ENCODE measurements around the gene VEZT.
A peak's percentile ranks its signal among the peaks of the same experiment; 100 is the strongest.

VEZT gene

DNA sequence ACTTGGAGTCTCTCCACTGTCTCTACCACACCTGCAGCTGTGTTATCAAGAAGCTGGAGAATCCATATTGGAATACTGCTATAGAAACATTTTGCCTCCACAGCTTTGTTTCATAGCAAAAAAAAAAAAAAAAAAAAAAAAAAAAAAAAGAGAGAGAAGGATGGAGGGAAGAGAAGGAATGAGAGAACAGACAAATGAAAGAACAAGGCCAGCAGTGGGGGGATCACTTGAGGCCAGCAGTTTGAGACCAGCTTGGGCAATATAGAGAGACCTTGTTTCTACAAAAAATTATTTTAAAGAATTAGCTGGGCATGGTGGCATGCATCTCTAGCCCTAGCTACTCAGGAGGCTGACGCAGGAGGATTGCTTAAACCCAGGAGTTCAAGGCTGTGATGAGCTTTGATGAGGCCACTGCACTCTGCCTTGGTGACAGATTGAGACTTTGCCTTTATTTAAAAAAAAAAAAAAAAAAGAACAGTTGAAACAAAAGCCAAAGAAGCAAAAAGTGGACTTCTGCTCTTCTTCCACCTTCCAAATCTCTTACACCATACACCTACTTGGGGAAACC is 8.1 kb downstream of the VEZT start:
- peaks cover 81% of the 10 kb centered on the region for H4K20me1 ChIP-seq (ENCODE audit: insufficient read depth, low read length, poor library complexity, severe bottlenecking)
- H3K27me3 ChIP-seq (ENCODE audit: insufficient read depth, low read length, poor library complexity, severe bottlenecking) = no peaks in the 10 kb centered on the region
- H3K79me2 ChIP-seq (ENCODE audit: insufficient read depth, low read length) = peaks cover 99% of the 10 kb centered on the region
- H3K9ac ChIP-seq (ENCODE audit: low read depth, low read length, poor library complexity, severe bottlenecking) = no peak overlapping the region
- H3F3A ChIP-seq (ENCODE audit: low read depth) = no peaks in the 10 kb centered on the region
- no peak overlapping the region for H3K4me3 ChIP-seq (ENCODE audit: low read length, poor library complexity, severe bottlenecking)
- peak overlapping the region; percentile 10 for H3K4me2 ChIP-seq (ENCODE audit: low read depth, low read length, poor library complexity, severe bottlenecking)
- H3K36me3 ChIP-seq (ENCODE audit: insufficient read depth, low read length) = peaks cover 7% of the 10 kb centered on the region; the same call in 1 of the 2 replicates
- no peaks in the 10 kb centered on the region for H3K9me3 ChIP-seq (ENCODE audit: insufficient read depth, low read depth, low read length)
- no peak overlapping the region for H2AFZ ChIP-seq (ENCODE audit: low read length)
- peaks cover 24% of the 10 kb centered on the region for H3K4me1 ChIP-seq (ENCODE audit: insufficient read depth, low read length, poor library complexity, severe bottlenecking)
- TF ChIP-seq, protein P1, sequence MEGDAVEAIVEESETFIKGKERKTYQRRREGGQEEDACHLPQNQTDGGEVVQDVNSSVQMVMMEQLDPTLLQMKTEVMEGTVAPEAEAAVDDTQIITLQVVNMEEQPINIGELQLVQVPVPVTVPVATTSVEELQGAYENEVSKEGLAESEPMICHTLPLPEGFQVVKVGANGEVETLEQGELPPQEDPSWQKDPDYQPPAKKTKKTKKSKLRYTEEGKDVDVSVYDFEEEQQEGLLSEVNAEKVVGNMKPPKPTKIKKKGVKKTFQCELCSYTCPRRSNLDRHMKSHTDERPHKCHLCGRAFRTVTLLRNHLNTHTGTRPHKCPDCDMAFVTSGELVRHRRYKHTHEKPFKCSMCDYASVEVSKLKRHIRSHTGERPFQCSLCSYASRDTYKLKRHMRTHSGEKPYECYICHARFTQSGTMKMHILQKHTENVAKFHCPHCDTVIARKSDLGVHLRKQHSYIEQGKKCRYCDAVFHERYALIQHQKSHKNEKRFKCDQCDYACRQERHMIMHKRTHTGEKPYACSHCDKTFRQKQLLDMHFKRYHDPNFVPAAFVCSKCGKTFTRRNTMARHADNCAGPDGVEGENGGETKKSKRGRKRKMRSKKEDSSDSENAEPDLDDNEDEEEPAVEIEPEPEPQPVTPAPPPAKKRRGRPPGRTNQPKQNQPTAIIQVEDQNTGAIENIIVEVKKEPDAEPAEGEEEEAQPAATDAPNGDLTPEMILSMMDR (conservative IDR thresholded peaks at IDR 0.05; ENCODE audit: low read length) = no peak
- no peaks in the 10 kb centered on the region for H3K9me2 ChIP-seq (replicated peaks; ENCODE audit: low read depth, low read length)

DNA sequence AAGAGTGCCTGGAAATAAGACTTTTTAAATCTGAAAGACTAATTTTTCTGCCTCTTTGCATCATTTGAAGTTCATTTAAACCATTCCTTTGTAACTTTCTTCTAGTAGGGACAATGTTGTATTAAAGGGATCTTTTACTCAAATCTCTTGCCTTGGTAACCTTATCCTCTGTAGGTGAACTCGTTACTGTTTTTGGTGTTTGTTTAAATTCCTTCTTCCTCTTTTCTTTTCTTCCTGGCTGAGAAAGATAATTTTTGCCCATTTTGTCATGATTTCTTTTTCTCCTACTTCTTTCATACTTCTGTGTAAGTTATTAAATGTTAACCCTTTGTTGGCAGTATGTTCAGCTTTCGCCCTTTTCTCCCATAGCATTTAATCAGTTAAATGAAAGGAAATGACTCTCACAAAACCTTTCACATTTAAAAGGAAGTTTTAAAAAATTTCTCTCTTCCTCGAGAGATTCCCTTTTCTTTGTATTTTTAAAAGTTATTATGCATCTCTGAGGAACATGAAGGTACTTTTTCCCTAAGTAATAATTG is 10.3 kb downstream of the VEZT start:
- TF ChIP-seq EZH2phosphoT487 (IDR thresholded peaks at IDR 0.05; ENCODE audit: borderline replicate concordance) = no peak
- TF ChIP-seq, protein P1 (conservative IDR thresholded peaks at IDR 0.05; ENCODE audit: low read length) = no peak
- H4K20me1 ChIP-seq (ENCODE audit: insufficient read depth, low read length, poor library complexity, severe bottlenecking) = peaks cover 81% of the 10 kb centered on the region

DNA sequence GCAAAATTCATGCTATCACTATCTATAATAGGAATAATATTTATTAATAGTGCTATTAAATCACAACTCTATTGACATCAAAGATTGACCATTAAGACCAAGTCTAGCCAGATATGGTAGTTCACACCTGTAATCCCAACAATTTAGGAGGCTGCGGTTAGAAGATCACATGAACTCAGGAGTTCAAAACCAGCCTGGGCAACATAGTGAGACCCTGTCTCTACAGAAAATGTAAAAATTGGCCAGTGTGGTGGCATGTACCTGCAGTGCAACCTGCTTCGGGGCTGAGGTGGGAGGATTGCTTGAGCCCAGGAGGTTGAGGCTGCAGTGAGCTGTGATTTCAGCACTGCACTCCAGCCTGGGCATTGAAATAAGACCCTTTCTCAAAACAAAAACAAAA is 11.0 kb downstream of the VEZT start:
- TF ChIP-seq EZH2phosphoT487 (IDR thresholded peaks at IDR 0.05; ENCODE audit: borderline replicate concordance) = no peak
- TF ChIP-seq, protein P1 (conservative IDR thresholded peaks at IDR 0.05; ENCODE audit: low read length) = no peak
- Histone ChIP-seq H3K9me2 (replicated peaks; ENCODE audit: low read depth, low read length) (no peaks in the 10 kb centered on the region), H3K4me1 (ENCODE audit: insufficient read depth, low read length, poor library complexity, severe bottlenecking) (peaks cover 12% of the 10 kb centered on the region), H3K9me3 (ENCODE audit: insufficient read depth, low read depth, low read length) (no peaks in the 10 kb centered on the region), H3K79me2 (ENCODE audit: insufficient read depth, low read length) (peaks cover 99% of the 10 kb centered on the region), H4K20me1 (ENCODE audit: insufficient read depth, low read length, poor library complexity, severe bottlenecking) (peaks cover 80% of the 10 kb centered on the region), H3K27me3 (ENCODE audit: insufficient read depth, low read length, poor library complexity, severe bottlenecking) (no peaks in the 10 kb centered on the region), H2AFZ (ENCODE audit: low read length) (no peak overlapping the region), H3K4me2 (ENCODE audit: low read depth, low read length, poor library complexity, severe bottlenecking) (no peak overlapping the region), H3K4me3 (ENCODE audit: low read length, poor library complexity, severe bottlenecking) (no peak overlapping the region), H3F3A (ENCODE audit: low read depth) (no peaks in the 10 kb centered on the region; the same call in 1 of the 2 replicates), H3K9ac (ENCODE audit: low read depth, low read length, poor library complexity, severe bottlenecking) (no peak overlapping the region), H3K36me3 (ENCODE audit: insufficient read depth, low read length) (peaks cover 7% of the 10 kb centered on the region; the same call in 1 of the 2 replicates)

More for the DNA sequence above, 10.3 kb downstream of the VEZT start:
- peaks cover 99% of the 10 kb centered on the region for H3K79me2 ChIP-seq (ENCODE audit: insufficient read depth, low read length)
- no peaks in the 10 kb centered on the region; the same call in 1 of the 2 replicates for H3F3A ChIP-seq (ENCODE audit: low read depth)
- no peaks in the 10 kb centered on the region for H3K9me2 ChIP-seq (replicated peaks; ENCODE audit: low read depth, low read length)
- H3K9me3 ChIP-seq (ENCODE audit: insufficient read depth, low read depth, low read length) = no peaks in the 10 kb centered on the region
- no peak overlapping the region for H3K4me3 ChIP-seq (ENCODE audit: low read length, poor library complexity, severe bottlenecking)
- H3K4me1 ChIP-seq (ENCODE audit: insufficient read depth, low read length, poor library complexity, severe bottlenecking) = peaks cover 16% of the 10 kb centered on the region
- peak overlapping the region; percentile 32 for H3K4me2 ChIP-seq (ENCODE audit: low read depth, low read length, poor library complexity, severe bottlenecking)
- H2AFZ ChIP-seq (ENCODE audit: low read length) = no peak overlapping the region
- H3K9ac ChIP-seq (ENCODE audit: low read depth, low read length, poor library complexity, severe bottlenecking) = no peak overlapping the region
- peaks cover 7% of the 10 kb centered on the region; the same call in 1 of the 2 replicates for H3K36me3 ChIP-seq (ENCODE audit: insufficient read depth, low read length)
- no peaks in the 10 kb centered on the region for H3K27me3 ChIP-seq (ENCODE audit: insufficient read depth, low read length, poor library complexity, severe bottlenecking)
